Tibial artery (tissue), 4 donors: ENCODE data around the gene BBIP1.

Experiments used
- DNase-seq, 2 donors: peaks; one replicate each; pipeline ENCODE4 v3.0.0-alpha.2; 2019
- H3K27ac ChIP-seq, 2 donors: fragments of 200-600 bp; sonication (generic) in 1 of 2; 1 replicate in 1 of 2; 2 replicates in 1 of 2; pipeline ENCODE4 v1.5.1; 2018 to 2019; ENCODE audit warnings: mild to moderate bottlenecking in 1 of 2
- H3K27me3 ChIP-seq, 2 donors: fragments of 200-600 bp; sonication (generic) in 1 of 2; one replicate each; pipeline versions ENCODE4 v1.5.1 to v1.6.0; 2016 to 2019
- H3K36me3 ChIP-seq, 3 donors: fragments of 200-600 bp; sonication (generic) in 2 of 3; one replicate each; pipeline ENCODE4 v1.5.1; 2016 to 2019; ENCODE audit warnings: mild to moderate bottlenecking in 2 of 3
- H3K4me1 ChIP-seq, 4 donors: fragments of 200-600 bp; sonication (generic) in 2 of 4; 1 replicate in 3 of 4; 2 replicates in 1 of 4; pipeline ENCODE4 v1.5.1; 2016 to 2019
- H3K4me3 ChIP-seq, 2 donors: fragments of 200-600 bp; sonication (generic) in 1 of 2; 1 replicate in 1 of 2; 2 replicates in 1 of 2; pipeline ENCODE4 v1.5.1; 2018 to 2019; ENCODE audit warnings: mild to moderate bottlenecking in 2 of 2
- H3K9me3 ChIP-seq, 3 donors: fragments of 200-600 bp; sonication (generic) in 1 of 3; one replicate each; pipeline ENCODE4 v1.5.1; 2016 to 2019
- intact Hi-C: fragments of 100-400 bp; cut with DNase I; formaldehyde crosslinking; loops from one replicate; pipeline ENCODE4 v1.15.0; 2023; ENCODE audit warnings: low total_unique reads
- TF ChIP-seq, protein P1 (sequence below), 2 experiments: fragments of 200-600 bp in 1 of 2; fragments of 450-650 bp in 1 of 2; IDR thresholded peaks; one replicate each; pipeline ENCODE4 v1.5.1; 2017 to 2019; ENCODE audit warnings: antibody characterized with exemption in 2 of 2, mild to moderate bottlenecking in 1 of 2, moderate library complexity in 1 of 2

Gene BBIP1

GRCh38 chr10:110850099-110850498 is 68.9 kb downstream of the BBIP1 start:
- intact Hi-C loops, result no loop called here
- Histone ChIP-seq H3K4me3 (no peak overlapping the region), H3K4me1 (peaks cover 0 to 30% (median 0%) of the 10 kb centered on the region in 4 donors), H3K27ac (no peak overlapping the region), H3K9me3 (no peaks in the 10 kb centered on the region), H3K27me3 (no peaks in the 10 kb centered on the region), H3K36me3 (no peaks in the 10 kb centered on the region)
- TF ChIP-seq, protein P1, sequence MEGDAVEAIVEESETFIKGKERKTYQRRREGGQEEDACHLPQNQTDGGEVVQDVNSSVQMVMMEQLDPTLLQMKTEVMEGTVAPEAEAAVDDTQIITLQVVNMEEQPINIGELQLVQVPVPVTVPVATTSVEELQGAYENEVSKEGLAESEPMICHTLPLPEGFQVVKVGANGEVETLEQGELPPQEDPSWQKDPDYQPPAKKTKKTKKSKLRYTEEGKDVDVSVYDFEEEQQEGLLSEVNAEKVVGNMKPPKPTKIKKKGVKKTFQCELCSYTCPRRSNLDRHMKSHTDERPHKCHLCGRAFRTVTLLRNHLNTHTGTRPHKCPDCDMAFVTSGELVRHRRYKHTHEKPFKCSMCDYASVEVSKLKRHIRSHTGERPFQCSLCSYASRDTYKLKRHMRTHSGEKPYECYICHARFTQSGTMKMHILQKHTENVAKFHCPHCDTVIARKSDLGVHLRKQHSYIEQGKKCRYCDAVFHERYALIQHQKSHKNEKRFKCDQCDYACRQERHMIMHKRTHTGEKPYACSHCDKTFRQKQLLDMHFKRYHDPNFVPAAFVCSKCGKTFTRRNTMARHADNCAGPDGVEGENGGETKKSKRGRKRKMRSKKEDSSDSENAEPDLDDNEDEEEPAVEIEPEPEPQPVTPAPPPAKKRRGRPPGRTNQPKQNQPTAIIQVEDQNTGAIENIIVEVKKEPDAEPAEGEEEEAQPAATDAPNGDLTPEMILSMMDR (IDR thresholded peaks at IDR 0.05), result no peak
- no peak for DNase-seq
